ENCODE measurements around the gene ANXA2R.

ANXA2R gene

DNA sequence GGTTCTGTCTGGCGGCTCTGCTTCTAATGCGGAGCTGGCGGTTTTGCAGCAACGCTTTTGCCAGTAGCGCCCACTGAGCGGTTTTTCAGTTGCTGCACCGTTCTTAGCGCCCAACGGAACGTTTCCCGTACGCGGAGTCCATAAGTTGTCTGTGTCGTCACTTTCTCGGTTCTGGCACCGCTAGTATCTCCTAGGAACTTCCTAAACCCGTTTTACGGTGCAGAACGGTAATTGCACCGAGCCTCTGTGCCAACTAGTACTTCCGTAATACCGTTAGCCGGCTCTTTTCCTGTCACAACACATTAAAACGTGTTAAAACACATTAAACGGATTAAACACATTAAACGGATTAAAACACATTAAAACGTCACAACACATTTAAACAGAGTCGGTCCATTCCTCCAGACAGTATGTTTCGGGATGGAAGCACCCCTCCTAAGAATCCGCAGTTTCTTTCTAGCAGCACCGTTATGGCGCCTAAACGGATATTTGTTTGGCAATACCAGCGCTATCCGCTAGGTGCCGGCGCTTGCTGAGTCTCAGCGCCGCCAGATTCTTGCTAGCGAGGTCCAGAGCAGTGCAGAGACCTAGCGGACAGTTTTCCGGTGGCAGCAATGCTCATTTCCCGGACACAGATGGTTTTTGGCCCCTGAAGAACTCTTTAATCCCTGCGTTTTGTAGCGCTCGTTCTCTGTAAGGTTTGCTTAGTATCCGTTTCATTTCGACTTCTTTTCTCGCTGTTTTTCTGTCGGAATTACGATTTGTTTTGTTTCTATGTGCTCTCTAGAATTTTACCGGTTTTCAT lies 45.4 kb downstream of the ANXA2R start:
- peak; percentile 97 for DNase-seq

DNA sequence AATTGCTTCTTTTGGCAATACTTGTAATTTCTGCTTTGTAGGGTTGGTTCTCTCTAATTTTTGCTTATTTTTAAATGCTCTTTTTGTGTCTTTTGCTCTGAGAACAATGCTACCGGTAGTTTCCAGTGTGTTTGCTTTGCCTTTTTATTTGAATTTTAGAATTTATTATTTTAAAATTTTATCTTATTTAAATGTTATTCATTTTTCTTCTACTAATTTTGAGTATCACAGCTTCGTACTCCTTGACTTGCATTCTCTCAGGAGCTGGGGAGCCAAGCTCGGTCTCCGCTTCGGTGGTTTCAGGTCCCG lies 45.9 kb downstream of the ANXA2R start:
- no peak for DNase-seq

DNA sequence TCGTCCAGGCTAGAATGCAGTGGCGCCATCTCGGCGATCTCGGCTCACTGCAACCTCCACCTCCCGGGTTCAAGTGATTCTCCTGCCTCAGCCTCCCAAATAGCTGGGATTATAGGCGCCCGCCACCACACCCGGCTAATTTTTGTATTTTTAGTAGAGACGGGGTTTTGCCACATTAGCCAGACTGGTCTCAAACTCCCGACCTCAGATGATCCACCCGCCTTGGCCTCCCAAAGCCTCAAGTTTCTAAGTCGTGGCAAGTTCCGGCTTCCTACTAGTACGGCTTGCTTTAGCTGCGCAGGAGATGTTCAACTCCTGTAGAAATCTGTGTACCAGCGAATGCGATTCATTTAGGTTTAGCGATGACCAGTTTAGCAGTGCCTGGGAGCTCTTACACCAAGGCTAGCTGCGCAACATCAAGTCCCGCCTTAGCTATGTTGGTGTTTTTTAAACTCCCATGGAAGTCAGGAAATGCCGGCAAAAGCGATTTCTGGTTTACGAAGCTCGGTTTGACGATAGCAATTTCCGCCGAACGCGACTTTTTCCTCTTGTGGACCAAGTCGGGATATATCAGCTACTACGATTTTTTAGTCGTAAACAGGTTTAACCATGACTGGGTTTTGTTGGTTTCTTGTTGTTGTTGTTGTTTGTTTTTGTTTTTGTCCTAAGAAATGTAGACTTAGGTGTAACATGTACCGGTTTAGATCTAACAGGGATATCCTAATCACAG lies 46.4 kb downstream of the ANXA2R start:
- peak; percentile 85 for DNase-seq

DNA sequence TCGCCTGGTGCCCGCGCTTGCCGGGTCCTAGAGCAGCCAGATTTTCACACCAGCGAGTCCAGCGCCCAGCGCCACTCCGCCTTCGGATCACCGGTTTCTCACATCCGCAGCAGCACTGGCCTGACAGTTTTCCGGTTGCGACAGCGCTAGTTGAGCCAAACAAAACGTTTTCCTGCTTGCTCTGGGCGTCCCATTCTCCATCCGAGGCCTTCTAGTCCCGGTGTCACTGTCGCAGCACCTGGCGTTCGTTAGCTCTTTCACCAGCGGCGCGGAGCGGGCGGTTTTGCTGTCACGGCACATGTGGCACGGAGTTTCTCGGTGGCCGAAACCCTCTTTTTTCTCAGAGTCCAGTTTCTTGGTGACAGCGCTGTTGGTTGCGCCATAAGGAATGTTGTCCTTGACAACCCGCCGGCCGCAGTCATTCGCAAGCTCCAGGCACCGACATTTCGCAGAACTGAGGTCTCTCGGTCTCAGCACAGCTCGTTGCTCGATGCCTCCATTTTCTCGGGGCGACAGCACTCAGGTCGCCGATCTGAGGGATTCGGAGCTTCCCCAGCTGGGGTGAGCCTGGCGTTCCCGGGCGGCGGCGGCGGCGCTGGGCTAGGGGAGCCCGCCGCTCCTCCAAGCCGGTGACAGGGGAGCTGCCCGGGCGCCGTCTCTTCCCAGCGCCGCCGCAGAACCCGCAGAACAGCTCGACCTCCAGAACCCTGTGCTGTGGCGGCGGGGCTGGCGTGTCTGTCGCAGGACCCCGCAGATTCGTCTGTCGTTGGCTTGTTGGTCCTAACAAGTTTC lies 47.8 kb downstream of the ANXA2R start:
- DNase-seq = peak; percentile 96

DNA sequence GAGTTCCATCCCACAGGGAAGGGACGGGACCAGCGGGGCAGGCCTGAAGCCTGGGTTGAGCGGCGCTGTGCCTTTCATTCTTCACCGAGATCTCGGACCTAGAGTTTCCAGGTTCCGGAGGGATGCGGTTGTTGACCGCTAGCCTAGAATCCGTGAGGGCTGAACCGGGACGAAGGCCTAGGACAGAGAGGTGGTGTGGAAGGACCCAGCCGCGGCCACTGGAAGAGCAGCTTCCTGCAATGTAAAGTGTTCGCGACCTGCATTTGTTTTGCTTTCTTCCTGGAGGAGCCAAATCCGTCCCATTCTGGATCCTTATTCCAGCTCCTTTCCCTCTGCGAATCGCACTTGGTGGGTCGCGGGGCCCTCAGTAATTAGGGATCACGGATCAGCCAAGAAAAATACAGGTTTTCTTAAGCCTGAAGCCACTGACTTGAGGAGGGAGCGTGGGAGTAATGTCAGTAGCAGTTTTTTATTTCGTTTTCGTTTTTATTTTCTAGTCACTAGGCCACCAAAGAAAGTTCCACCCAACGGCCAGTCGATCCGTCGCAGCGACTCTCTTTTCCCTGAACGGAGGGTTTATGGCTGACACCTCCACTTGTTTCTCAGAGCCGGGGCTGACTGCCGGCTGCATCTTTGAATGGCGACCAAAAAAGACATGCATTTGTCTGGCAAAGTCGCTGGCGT lies 48.6 kb downstream of the ANXA2R start:
- peak; percentile 35 for DNase-seq

DNA sequence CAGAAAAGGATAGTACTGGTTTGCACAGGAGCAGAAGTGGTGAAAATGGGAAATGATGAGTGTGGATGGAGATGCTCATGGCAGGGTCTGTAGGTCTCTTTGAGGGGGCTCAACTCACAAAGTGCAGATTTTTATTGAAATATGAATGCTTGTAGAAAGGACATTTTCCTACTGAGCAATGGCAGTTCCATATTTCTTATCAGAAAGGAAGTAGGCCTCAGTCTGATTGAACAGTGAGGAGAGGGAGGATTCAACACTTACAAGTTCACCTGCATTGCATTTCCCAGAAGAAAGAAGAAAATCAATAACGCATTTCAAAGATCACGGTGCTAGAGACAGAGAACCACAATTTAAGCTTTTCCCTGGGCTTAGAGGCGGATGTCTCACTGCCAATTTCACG lies 49.2 kb downstream of the ANXA2R start:
- peak; percentile 26 for DNase-seq
